ENCODE measurements around the gene TRIM8.

TRIM8 gene

DNA sequence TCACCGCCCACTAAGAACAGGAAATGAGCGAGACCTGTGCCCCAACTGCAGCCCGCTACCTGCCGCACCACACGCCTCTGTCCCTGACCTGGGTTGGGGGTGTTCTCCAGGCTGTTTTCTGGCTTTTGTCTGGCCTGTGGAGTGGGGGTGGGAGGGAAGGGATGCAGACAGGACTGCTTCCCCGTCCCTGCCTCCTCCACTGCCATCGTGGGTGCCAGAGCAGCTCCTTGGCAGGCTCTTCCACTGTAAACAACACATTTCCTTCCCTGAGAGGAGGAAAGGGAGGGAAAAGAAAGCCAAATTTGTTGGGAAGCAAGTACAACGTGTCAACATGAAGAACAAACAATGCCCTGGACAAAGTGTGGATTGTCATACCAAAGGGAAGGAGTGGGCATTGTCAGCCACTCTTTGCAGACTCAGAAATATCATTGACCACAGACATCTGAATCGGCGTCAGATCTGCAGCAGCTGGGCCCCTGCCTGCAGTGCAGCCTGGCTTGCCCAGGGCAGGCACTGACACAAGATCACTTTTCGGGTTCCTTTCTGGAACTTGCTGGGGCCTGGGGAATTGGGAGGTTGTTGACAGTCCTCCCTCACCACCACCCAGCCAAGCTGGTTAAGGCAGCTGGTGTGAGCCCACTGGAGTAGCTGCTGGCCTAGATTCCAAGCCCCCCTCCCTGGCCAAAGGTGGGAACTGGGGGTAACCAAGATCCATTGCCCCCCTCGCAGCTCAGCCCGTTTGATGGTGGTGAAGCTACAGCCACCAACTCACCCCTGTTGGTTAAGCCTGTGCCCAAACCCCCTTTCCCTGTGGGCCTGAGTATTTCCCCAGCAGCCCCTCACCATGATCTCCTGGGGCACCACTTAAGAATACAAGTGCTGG is 22.6 kb upstream of the TRIM8 start:
- TF ChIP-seq CTCF (IDR thresholded peaks at IDR 0.05; ENCODE audit: insufficient read depth, low read length, missing control alignments), result no peak
- no peak for DNase-seq (ENCODE audit: low read depth, low spot score)
- no peak overlapping the region for H3K4me3 ChIP-seq (ENCODE audit: low read depth, low read length)
- ChIA-PET CTCF (interaction anchor here (0.7 to 0.8 kb wide), 2 partner anchors 11 to 452 kb away, joined by 3 read pairs; no protein-coding TSS in a partner anchor), POLR2A (no interaction called here)

- no peak for DNase-seq (ENCODE audit: low read depth, low spot score)
- ChIA-PET CTCF (interaction anchor here (1.1 to 1.7 kb wide), 3 partner anchors 9 to 42 kb away, joined by 3 to 7 read pairs (median 7); no protein-coding TSS in a partner anchor), POLR2A (no interaction called here)
- no peak overlapping the region for H3K4me3 ChIP-seq (ENCODE audit: low read depth, low read length)
- no peak for TF ChIP-seq CTCF (IDR thresholded peaks at IDR 0.05; ENCODE audit: insufficient read depth, low read length, missing control alignments)
These were observed 20.2 kb upstream of the TRIM8 start for GRCh38 chr10:102624094-102624493.

GRCh38 chr10:102624751-102625645 is 19.3 kb upstream of the TRIM8 start:
- DNase-seq (ENCODE audit: low read depth, low spot score), result no peak
- no peak for TF ChIP-seq CTCF (IDR thresholded peaks at IDR 0.05; ENCODE audit: insufficient read depth, low read length, missing control alignments)
- POLR2A ChIA-PET, result no interaction called here
- no peak overlapping the region for H3K4me3 ChIP-seq (ENCODE audit: low read depth, low read length)
- CTCF ChIA-PET, result interaction anchor here (0.6 to 1.7 kb wide), 3 partner anchors 10 to 147 kb away, joined by 3 to 7 read pairs (median 7); no protein-coding TSS in a partner anchor

DNA sequence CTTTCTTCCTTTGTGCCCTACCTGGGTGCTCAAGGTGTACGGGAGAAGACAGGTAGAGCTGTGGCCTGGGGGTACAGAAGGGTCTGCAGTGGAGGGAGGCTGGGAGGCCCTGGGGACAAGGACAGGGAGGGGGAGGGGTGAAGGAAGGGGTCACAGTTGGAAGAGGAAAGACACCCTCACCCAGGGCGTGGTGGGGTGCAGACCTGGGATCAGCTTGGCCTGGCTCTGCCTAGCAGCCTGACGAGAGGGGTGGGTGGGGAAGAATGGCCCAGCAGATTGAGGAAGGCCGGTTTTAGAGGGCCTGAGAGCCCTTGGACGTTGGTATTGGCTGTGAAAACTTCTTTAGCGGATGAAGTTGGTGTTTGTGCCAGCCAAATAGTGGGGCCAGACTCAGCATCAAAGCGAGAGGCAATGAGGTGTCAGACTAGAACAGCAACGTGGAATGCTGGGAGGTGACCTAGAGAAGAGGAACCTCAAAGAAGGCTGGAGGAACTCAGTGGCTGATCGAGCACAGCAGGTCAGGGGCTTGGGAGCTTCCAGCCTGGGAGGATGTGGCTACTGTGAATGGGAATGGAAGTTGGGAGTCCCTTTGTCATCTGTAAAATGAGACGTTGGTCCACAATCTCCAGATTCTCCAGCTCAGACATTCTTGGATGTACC is 18.1 kb upstream of the TRIM8 start:
- no peak overlapping the region for H3K4me3 ChIP-seq (ENCODE audit: low read depth, low read length)
- ChIA-PET CTCF (interaction anchor here (1.3 to 3.1 kb wide), 5 partner anchors 9 to 42 kb away, joined by 3 to 19 read pairs (median 6); no protein-coding TSS in a partner anchor), POLR2A (no interaction called here)
- no peak for DNase-seq (ENCODE audit: low read depth, low spot score)
- no peak for TF ChIP-seq CTCF (IDR thresholded peaks at IDR 0.05; ENCODE audit: insufficient read depth, low read length, missing control alignments)

GRCh38 chr10:102627291-102627735 is 17.0 kb upstream of the TRIM8 start:
- no peak for TF ChIP-seq CTCF (IDR thresholded peaks at IDR 0.05; ENCODE audit: insufficient read depth, low read length, missing control alignments)
- CTCF ChIA-PET, result interaction anchor here (0.8 to 3.1 kb wide), 12 partner anchors 8 to 124 kb away, joined by 3 to 19 read pairs (median 6); partner anchors contain the start of genes ACTR1A and SUFU
- POLR2A ChIA-PET, result interaction anchor here (1.2 to 1.6 kb wide), 4 partner anchors 15 to 123 kb away, joined by 4 to 10 read pairs (median 4); partner anchors contain the start of gene SUFU
- no peak overlapping the region for H3K4me3 ChIP-seq (ENCODE audit: low read depth, low read length)
- no peak for DNase-seq (ENCODE audit: low read depth, low spot score)

Data from AG04449 (cell line).